Measurements from ENCODE around the gene SPATA19.

DNA sequence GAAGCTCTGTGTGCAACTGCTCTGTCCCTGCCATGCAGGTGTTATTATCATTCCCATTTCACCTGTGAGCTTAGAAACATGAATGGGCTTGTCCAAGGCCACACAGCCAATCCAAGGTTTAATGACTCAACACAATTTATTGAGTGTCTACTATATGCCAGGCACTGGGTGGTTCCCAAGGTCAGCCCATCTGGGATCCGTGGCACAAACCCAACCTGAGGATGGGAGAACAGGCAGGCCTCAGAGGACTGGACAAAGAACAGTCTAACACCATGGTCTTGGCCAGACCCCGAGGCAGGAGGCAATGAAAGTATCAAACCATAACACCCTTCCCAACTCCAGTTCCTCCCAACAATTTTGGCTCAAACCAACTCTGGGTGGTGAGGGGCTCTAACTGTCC, 15.7 kb downstream of the SPATA19 start:
- TF ChIP-seq, protein P1, sequence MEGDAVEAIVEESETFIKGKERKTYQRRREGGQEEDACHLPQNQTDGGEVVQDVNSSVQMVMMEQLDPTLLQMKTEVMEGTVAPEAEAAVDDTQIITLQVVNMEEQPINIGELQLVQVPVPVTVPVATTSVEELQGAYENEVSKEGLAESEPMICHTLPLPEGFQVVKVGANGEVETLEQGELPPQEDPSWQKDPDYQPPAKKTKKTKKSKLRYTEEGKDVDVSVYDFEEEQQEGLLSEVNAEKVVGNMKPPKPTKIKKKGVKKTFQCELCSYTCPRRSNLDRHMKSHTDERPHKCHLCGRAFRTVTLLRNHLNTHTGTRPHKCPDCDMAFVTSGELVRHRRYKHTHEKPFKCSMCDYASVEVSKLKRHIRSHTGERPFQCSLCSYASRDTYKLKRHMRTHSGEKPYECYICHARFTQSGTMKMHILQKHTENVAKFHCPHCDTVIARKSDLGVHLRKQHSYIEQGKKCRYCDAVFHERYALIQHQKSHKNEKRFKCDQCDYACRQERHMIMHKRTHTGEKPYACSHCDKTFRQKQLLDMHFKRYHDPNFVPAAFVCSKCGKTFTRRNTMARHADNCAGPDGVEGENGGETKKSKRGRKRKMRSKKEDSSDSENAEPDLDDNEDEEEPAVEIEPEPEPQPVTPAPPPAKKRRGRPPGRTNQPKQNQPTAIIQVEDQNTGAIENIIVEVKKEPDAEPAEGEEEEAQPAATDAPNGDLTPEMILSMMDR (IDR thresholded peaks at IDR 0.05; ENCODE audit: low read length) = no peak
- TF ChIP-seq EZH2 (IDR thresholded peaks at IDR 0.05; ENCODE audit: borderline replicate concordance, low read length) = no peak
